K562 (cell line): ENCODE data around the gene VSNL1. TPM values are rescaled to one million over a fixed set of nuclear protein-coding genes. Genes with fewer than 3 reads are reported as not detected.

ENCODE experiments used
- ATAC-seq: fragments of 200-7000 bp; cut with Tn5 transposase; 3 replicates; pipeline ENCODE4 v1.9.1; 2020; ENCODE audit warnings: moderate library complexity
- BruUV-seq: library from RNA; stranded (reverse); fragments of 400-500 nt; replicated peaks from 2 replicates; lab custom pipeline; 2021; lab: Mats Ljungman, UMichigan
- CTCF ChIA-PET: fragments of 300-600 bp; formaldehyde crosslinking; extraction: SDS; loops from one replicate; lab custom pipeline; 2021; ENCODE audit warnings: low intra/inter-chr PET ratio; lab: Yijun Ruan, JAX
- POLR2A ChIA-PET: fragments of 300-600, 350-650 bp; sonication (Branson Sonifier 250); formaldehyde crosslinking; extraction: SDS; loops from one replicate; lab custom pipeline; 2021; ENCODE audit warnings: antibody characterized with exemption, inconsistent platforms; lab: Yijun Ruan, JAX
- DNase-seq, 4 experiments: peaks; one replicate each; pipeline versions ENCODE4 v3.0.0 to v3.0.0-alpha.2; 2011 to 2018; ENCODE audit warnings: low spot score in 3 of 4, mixed read lengths in 3 of 4; ENCODE audit errors: extremely low read depth in 1 of 4
- FAIRE-seq: peaks from 2 replicates; lab custom pipeline; 2011; peaks lifted over from hg19 to GRCh38; lab: Jason Lieb, UNC
- H2AFZ ChIP-seq: 2 replicates; pipeline ENCODE4 v1.6.0; 2011; ENCODE audit warnings: low read depth, low read length, control low read depth, inconsistent platforms
- H3K27ac ChIP-seq: fragments of 200-600 bp; 3 replicates; pipeline ENCODE4 v1.8.0; 2011; ENCODE audit warnings: low read depth, mild to moderate bottlenecking, control low read depth, inconsistent platforms, low read length, moderate library complexity, mixed read lengths; ENCODE audit errors: extremely low read depth
- H3K27me3 ChIP-seq, 2 experiments: fragments of 300-600 bp in 1 of 2; 2 replicates in 1 of 2; 3 replicates in 1 of 2; pipeline versions ENCODE4 v1.6.0 to v1.8.0; 2011; ENCODE audit warnings: inconsistent platforms in 2 of 2, low read length in 2 of 2, mild to moderate bottlenecking in 1 of 2, mixed read lengths in 1 of 2, moderate library complexity in 1 of 2; ENCODE audit not compliant: control insufficient read depth in 2 of 2, insufficient read depth in 2 of 2
- H3K36me3 ChIP-seq: fragments of 300-600 bp; 3 replicates; pipeline ENCODE4 v1.8.0; 2011; ENCODE audit warnings: mild to moderate bottlenecking, low read length, inconsistent platforms; ENCODE audit not compliant: control insufficient read depth, insufficient read depth
- H3K4me1 ChIP-seq, 2 experiments: fragments of 200-600 bp in 1 of 2; replicated peaks in 1 of 2; 2 replicates in 1 of 2; 3 replicates in 1 of 2; pipeline versions ENCODE4 v1.5.1 to v1.8.0; 2011; ENCODE audit warnings: inconsistent platforms in 2 of 2, low read length in 2 of 2, mild to moderate bottlenecking in 1 of 2, mixed read lengths in 1 of 2, moderate library complexity in 1 of 2; ENCODE audit not compliant: control insufficient read depth in 2 of 2, insufficient read depth in 2 of 2
- H3K4me2 ChIP-seq: 2 replicates; pipeline ENCODE4 v1.6.1; 2011; ENCODE audit warnings: low read length, control low read depth, inconsistent platforms, mixed read lengths; ENCODE audit not compliant: insufficient read depth
- H3K4me3 ChIP-seq: fragments of 200-600 bp; sonication (generic), shearing (Covaris generic); 2 replicates; pipeline ENCODE4 v1.5.1; 2016; ENCODE audit warnings: control low read depth, inconsistent platforms
- H3K79me2 ChIP-seq: fragments of 200-600 bp; 3 replicates; pipeline ENCODE4 v1.8.0; 2011; ENCODE audit warnings: low read length, inconsistent platforms; ENCODE audit not compliant: control insufficient read depth, insufficient read depth
- H3K9ac ChIP-seq, 2 experiments: 2 replicates each; pipeline versions ENCODE4 v1.6.0 to v1.6.1; 2011; ENCODE audit warnings: low read depth in 2 of 2, low read length in 2 of 2, control low read depth in 1 of 2, inconsistent platforms in 1 of 2, mild to moderate bottlenecking in 1 of 2, mixed read lengths in 1 of 2; ENCODE audit not compliant: insufficient read depth in 1 of 2
- H3K9me1 ChIP-seq: one replicate; pipeline ENCODE4 v1.6.0; 2011; ENCODE audit warnings: inconsistent platforms, mild to moderate bottlenecking, low read length, moderate library complexity; ENCODE audit not compliant: control insufficient read depth, insufficient read depth
- H3K9me3 ChIP-seq: replicated peaks from 2 replicates; pipeline ENCODE4 v1.5.1; 2011; ENCODE audit warnings: low read depth, low read length, inconsistent platforms; ENCODE audit not compliant: control insufficient read depth, insufficient read depth
- H4K20me1 ChIP-seq: replicated peaks from 2 replicates; pipeline ENCODE4 v1.6.1; 2011; ENCODE audit warnings: low read length, inconsistent platforms, mixed read lengths; ENCODE audit not compliant: control insufficient read depth, insufficient read depth
- BRCA1 ChIP-seq, 2 experiments: fragments of 450-650 bp in 1 of 2; sonication (generic) in 1 of 2; formaldehyde crosslinking in 1 of 2; IDR thresholded peaks; 2 replicates each; pipeline versions ENCODE4 v1.5.0 to v1.6.1; 2017 to 2020; ENCODE audit warnings: mild to moderate bottlenecking in 1 of 2, missing genetic modification reagents in 1 of 2
- CAMTA2 ChIP-seq: fragments of 250-450 bp; sonication (Bioruptor Pico); conservative IDR thresholded peaks from 2 replicates; pipeline ENCODE4 v1.5.1; 2022
- CBX3 ChIP-seq, 2 experiments: IDR thresholded peaks; 1 replicate in 1 of 2; 2 replicates in 1 of 2; pipeline ENCODE4 v1.6.1; 2012; ENCODE audit warnings: inconsistent platforms in 2 of 2, low read length in 2 of 2, borderline replicate concordance in 1 of 2, control low read depth in 1 of 2
- CREB1 ChIP-seq, 2 experiments: sonication (generic) in 1 of 2; formaldehyde crosslinking in 1 of 2; IDR thresholded peaks; 2 replicates each; pipeline versions ENCODE4 v1.6.1 to v1.8.0; 2012 to 2022; ENCODE audit warnings: inconsistent platforms in 1 of 2, mild to moderate bottlenecking in 1 of 2, missing genetic modification reagents in 1 of 2, moderate library complexity in 1 of 2
- GTF2E2 ChIP-seq: fragments of 200-800 bp; sonication (Bioruptor generic); IDR thresholded peaks from 2 replicates; pipeline ENCODE4 v1.6.1; 2016; ENCODE audit warnings: missing genetic modification characterization, missing compliant biosample characterization
- KDM5B ChIP-seq: fragments of 200-600 bp; sonication (generic); IDR thresholded peaks from 2 replicates; pipeline ENCODE4 v1.6.1; 2012; ENCODE audit warnings: low read depth, mild to moderate bottlenecking, moderate library complexity, low read length, control low read depth, inconsistent platforms; ENCODE audit not compliant: insufficient replicate concordance
- MCM2 ChIP-seq: fragments of 450-650 bp; IDR thresholded peaks from 2 replicates; pipeline ENCODE4 v1.6.1; 2017; ENCODE audit warnings: low read depth, mild to moderate bottlenecking
- SIN3A ChIP-seq, 2 experiments: fragments of 150-350 bp in 1 of 2; IDR thresholded peaks; 2 replicates each; pipeline ENCODE4 v1.6.1; 2011 to 2016; ENCODE audit warnings: borderline replicate concordance in 2 of 2, low read depth in 2 of 2, low read length in 2 of 2, mild to moderate bottlenecking in 2 of 2, moderate library complexity in 2 of 2; ENCODE audit not compliant: control insufficient read depth in 1 of 2
- SIRT6 ChIP-seq: IDR thresholded peaks from one replicate; pipeline ENCODE4 v1.6.1; 2012; ENCODE audit warnings: low read depth, mild to moderate bottlenecking, control low read depth, inconsistent platforms, low read length, moderate library complexity
- YY1 ChIP-seq, 3 experiments: IDR thresholded peaks; 2 replicates each; pipeline ENCODE4 v1.6.1; 2011; ENCODE audit warnings: low read length in 2 of 3, mild to moderate bottlenecking in 2 of 3, moderate library complexity in 2 of 3, borderline replicate concordance in 1 of 3, control low read depth in 1 of 3, low read depth in 1 of 3; ENCODE audit not compliant: insufficient read depth in 3 of 3, insufficient replicate concordance in 2 of 3, control insufficient read depth in 1 of 3, insufficient read length in 1 of 3; ENCODE audit errors: extremely low read depth in 1 of 3
- ZKSCAN1 ChIP-seq: fragments of 150-350 bp; IDR thresholded peaks from 2 replicates; pipeline ENCODE4 v1.6.1; 2016; ENCODE audit warnings: low read depth, low read length
- WGBS: fragments of 100-300 bp; shearing (Covaris generic); methylation state at CpG from one replicate; pipeline ENCODE4 v1.1.6; 2016; ENCODE audit warnings: low coverage, mixed read lengths; ENCODE audit not compliant: insufficient coverage; ENCODE audit errors: missing lambda C conversion rate; 5-methylcytosine and 5-hydroxymethylcytosine counted together
- in situ Hi-C: fragments of 300-500 bp; cut with MboI; formaldehyde crosslinking; loops from 4 replicates; pipeline ENCODE4 v1.15.0; 2018; ENCODE audit warnings: inconsistent platforms, mixed read lengths
- intact Hi-C: fragments of 100-400 bp; cut with micrococcal nuclease; formaldehyde crosslinking; loops from 2 replicates; pipeline ENCODE4 v1.14.2; 2022
- polyA plus RNA-seq, 8 experiments: library from polyadenylated mRNA; depleted of rRNA in 4 of 8; stranded (reverse) in 5 of 8; unstranded in 3 of 8; fragments of >200 nt; fragmentation: Nextera tagmentation in 2 of 8; fragmentation: Illumina TruSeq in 1 of 8; extraction: Ambion mirVana in 2 of 8; extraction: Trizol in 1 of 8; gene quantifications; 2 replicates each; pipeline versions ENCODE4 v1.2.1 to v1.2.3, GENCODE V29; 2011 to 2014; ENCODE audit warnings: inconsistent platforms in 1 of 8, missing spikeins in 1 of 8
- total RNA-seq, 7 experiments: library from RNA; depleted of rRNA in 6 of 7; stranded (reverse); fragments of >200 nt in 6 of 7; fragmentation: Illumina TruSeq in 2 of 7; extraction: Trizol in 2 of 7; gene quantifications; 2 replicates each; pipeline versions ENCODE4 v1.2.1 to v1.2.3, GENCODE V29; 2011 to 2021; ENCODE audit warnings: low replicate concordance in 1 of 7
- TF ChIP-seq, protein P1 (sequence below): fragments of 450-650 bp; IDR thresholded peaks from 2 replicates; pipeline ENCODE4 v1.6.1; 2016; ENCODE audit warnings: missing biosample characterization, missing genetic modification characterization
- TF ChIP-seq, protein P2 (sequence below), 2 experiments: fragments of 450-650 bp in 1 of 2; sonication (generic) in 1 of 2; formaldehyde crosslinking; conservative IDR thresholded peaks; 2 replicates each; pipeline versions ENCODE4 v1.4.0 to v1.8.1; 2020 to 2022; ENCODE audit warnings: mild to moderate bottlenecking in 1 of 2, missing genetic modification reagents in 1 of 2
- TF ChIP-seq, protein P3 (sequence below): fragments of 450-650 bp; IDR thresholded peaks from 2 replicates; pipeline ENCODE4 v1.6.1; 2017; ENCODE audit warnings: antibody characterized with exemption, mild to moderate bottlenecking

Gene VSNL1
- total and polyA plus RNA-seq, 9 of the 15 experiments (the other 6 are each of a cell fraction or from before 2014, with no cell fraction given) = 0.20 TPM; not detected in 8

DNA sequence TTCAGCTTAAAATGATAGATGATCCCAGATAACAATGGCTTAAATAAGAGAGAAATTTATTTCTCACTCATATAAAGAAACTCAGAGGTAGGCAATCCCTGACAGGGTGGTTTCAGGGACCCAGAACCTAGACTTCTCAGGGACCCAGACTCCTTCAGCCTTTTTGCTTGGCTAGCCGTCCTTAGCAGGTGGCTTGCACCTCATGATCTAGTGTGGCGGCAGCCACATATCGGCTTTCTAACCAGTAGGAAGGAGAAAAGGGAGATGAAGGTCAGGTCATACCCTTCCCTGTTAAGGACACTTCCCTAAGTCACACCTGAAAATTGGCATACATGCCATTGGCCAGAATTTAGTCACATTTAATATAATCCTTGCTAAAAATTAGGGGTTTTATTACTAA is 18.4 kb downstream of the VSNL1 start:
- in situ Hi-C loops = no loop called here
- Histone ChIP-seq H3K36me3 (no peaks in the 10 kb centered on the region), H3K4me2 (no peak overlapping the region), H3K9me3 (no peaks in the 10 kb centered on the region; the same call in 1 of the 2 replicates), H3K9ac (no peak overlapping the region), H3K9me1 (no peaks in the 10 kb centered on the region), H4K20me1 (no peaks in the 10 kb centered on the region), H3K4me1 (no peaks in the 10 kb centered on the region), H2AFZ (no peak overlapping the region), H3K27ac (no peak overlapping the region), H3K27me3 (peaks cover 0 to 2% of the 10 kb centered on the region in 2 experiments; a peak in 1 of 5 replicates), H3K4me3 (no peak overlapping the region), H3K79me2 (no peaks in the 10 kb centered on the region)
- no peak for DNase-seq
- BruUV-seq = no TSS peak
- POLR2A ChIA-PET = no interaction called here
- ATAC-seq = no peak
- WGBS = 7% methylated on average over 3 of the region's 3 CpGs
- TF ChIP-seq SIRT6 = no peak
- TF ChIP-seq KDM5B = no peak
- TF ChIP-seq, protein P1, sequence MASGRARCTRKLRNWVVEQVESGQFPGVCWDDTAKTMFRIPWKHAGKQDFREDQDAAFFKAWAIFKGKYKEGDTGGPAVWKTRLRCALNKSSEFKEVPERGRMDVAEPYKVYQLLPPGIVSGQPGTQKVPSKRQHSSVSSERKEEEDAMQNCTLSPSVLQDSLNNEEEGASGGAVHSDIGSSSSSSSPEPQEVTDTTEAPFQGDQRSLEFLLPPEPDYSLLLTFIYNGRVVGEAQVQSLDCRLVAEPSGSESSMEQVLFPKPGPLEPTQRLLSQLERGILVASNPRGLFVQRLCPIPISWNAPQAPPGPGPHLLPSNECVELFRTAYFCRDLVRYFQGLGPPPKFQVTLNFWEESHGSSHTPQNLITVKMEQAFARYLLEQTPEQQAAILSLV (tag) = no peak
- no peak for TF ChIP-seq YY1 (IDR thresholded peaks at IDR 0.05; ENCODE audit: borderline replicate concordance in 1 of 3, control insufficient read depth in 1 of 3, extremely low read depth in 1 of 3, insufficient read depth in 3 of 3, insufficient read length in 1 of 3, insufficient replicate concordance in 2 of 3, low read depth in 1 of 3, low read length in 2 of 3)
- TF ChIP-seq, protein P2, sequence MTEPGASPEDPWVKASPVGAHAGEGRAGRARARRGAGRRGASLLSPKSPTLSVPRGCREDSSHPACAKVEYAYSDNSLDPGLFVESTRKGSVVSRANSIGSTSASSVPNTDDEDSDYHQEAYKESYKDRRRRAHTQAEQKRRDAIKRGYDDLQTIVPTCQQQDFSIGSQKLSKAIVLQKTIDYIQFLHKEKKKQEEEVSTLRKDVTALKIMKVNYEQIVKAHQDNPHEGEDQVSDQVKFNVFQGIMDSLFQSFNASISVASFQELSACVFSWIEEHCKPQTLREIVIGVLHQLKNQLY (CRISPR knock-in tag; conservative IDR thresholded peaks at IDR 0.05) = no peak
- TF ChIP-seq SIN3A (IDR thresholded peaks at IDR 0.05; ENCODE audit: borderline replicate concordance in 2 of 2, control insufficient read depth in 1 of 2, low read depth in 2 of 2, low read length in 2 of 2) = no peak
- no peak for TF ChIP-seq CREB1 (IDR thresholded peaks at IDR 0.05)
- no peak for TF ChIP-seq CREB1 (CRISPR knock-in tag; IDR thresholded peaks at IDR 0.05)
- TF ChIP-seq CAMTA2 (CRISPR knock-in tag) = no peak
- TF ChIP-seq GTF2E2 (tag) = no peak
- no peak for TF ChIP-seq CBX3 (IDR thresholded peaks at IDR 0.05; ENCODE audit: borderline replicate concordance in 1 of 2, low read length in 2 of 2)
- TF ChIP-seq, protein P3, sequence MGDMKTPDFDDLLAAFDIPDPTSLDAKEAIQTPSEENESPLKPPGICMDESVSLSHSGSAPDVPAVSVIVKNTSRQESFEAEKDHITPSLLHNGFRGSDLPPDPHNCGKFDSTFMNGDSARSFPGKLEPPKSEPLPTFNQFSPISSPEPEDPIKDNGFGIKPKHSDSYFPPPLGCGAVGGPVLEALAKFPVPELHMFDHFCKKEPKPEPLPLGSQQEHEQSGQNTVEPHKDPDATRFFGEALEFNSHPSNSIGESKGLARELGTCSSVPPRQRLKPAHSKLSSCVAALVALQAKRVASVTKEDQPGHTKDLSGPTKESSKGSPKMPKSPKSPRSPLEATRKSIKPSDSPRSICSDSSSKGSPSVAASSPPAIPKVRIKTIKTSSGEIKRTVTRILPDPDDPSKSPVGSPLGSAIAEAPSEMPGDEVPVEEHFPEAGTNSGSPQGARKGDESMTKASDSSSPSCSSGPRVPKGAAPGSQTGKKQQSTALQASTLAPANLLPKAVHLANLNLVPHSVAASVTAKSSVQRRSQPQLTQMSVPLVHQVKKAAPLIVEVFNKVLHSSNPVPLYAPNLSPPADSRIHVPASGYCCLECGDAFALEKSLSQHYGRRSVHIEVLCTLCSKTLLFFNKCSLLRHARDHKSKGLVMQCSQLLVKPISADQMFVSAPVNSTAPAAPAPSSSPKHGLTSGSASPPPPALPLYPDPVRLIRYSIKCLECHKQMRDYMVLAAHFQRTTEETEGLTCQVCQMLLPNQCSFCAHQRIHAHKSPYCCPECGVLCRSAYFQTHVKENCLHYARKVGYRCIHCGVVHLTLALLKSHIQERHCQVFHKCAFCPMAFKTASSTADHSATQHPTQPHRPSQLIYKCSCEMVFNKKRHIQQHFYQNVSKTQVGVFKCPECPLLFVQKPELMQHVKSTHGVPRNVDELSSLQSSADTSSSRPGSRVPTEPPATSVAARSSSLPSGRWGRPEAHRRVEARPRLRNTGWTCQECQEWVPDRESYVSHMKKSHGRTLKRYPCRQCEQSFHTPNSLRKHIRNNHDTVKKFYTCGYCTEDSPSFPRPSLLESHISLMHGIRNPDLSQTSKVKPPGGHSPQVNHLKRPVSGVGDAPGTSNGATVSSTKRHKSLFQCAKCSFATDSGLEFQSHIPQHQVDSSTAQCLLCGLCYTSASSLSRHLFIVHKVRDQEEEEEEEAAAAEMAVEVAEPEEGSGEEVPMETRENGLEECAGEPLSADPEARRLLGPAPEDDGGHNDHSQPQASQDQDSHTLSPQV = no peak
- TF ChIP-seq ZKSCAN1 = no peak
- TF ChIP-seq MCM2 = no peak
- TF ChIP-seq BRCA1 (IDR thresholded peaks at IDR 0.05) = no peak
- TF ChIP-seq BRCA1 (CRISPR knock-in tag; IDR thresholded peaks at IDR 0.05) = no peak
- FAIRE-seq = no peak
- CTCF ChIA-PET = no interaction called here
- intact Hi-C loops = no loop called here
